Right ventricle myocardium inferior (tissue), 1 donor: ENCODE results near the gene ZNF248. TPM values are rescaled to one million over a fixed set of nuclear protein-coding genes. Genes with fewer than 3 reads are reported as not detected.
"Not testable (repeated sequence)": the region's sequence is repeated elsewhere in the genome, so short reads cannot be mapped to it uniquely, and the experiment has no call there.

Experiments
- ATAC-seq: fragments of 200-7000 bp; cut with Tn5 transposase; one replicate; pipeline ENCODE4 v1.9.1; 2020; ENCODE audit warnings: mild to moderate bottlenecking, moderate library complexity
- DNase-seq: peaks from one replicate; pipeline ENCODE4 v3.0.0; 2021; ENCODE audit errors: missing footprints
- intact Hi-C: fragments of 100-400 bp; cut with DNase I; formaldehyde crosslinking; loops from one replicate; pipeline ENCODE4 v1.11.0; 2022
- long read RNA-seq: library from polyadenylated mRNA; unstranded; transcript quantifications from one replicate; pipeline ENCODE4 v2.0.0, GENCODE V29; 2021
- total RNA-seq: library from RNA; stranded (reverse); fragmentation: NEBNext Ultra II Directional; extraction: Animal tissue kit (Norgen Biotek cat#: 25700); gene quantifications from one replicate; pipeline ENCODE4 v1.2.1, GENCODE V29; 2021
- donor health status: DM: no; HTN: yes; CAD: no; lungs with severe emphysema.

The ZNF248 gene
- total RNA-seq, result 13.2 TPM
- long read RNA-seq, full-length matches to known transcripts, result 6 of 11 reads
- long read RNA-seq, partial matches to known transcripts, result 4 of 11 reads
- long read RNA-seq, other reads (novel, unspliced or antisense), result 1 of 11 reads

DNA sequence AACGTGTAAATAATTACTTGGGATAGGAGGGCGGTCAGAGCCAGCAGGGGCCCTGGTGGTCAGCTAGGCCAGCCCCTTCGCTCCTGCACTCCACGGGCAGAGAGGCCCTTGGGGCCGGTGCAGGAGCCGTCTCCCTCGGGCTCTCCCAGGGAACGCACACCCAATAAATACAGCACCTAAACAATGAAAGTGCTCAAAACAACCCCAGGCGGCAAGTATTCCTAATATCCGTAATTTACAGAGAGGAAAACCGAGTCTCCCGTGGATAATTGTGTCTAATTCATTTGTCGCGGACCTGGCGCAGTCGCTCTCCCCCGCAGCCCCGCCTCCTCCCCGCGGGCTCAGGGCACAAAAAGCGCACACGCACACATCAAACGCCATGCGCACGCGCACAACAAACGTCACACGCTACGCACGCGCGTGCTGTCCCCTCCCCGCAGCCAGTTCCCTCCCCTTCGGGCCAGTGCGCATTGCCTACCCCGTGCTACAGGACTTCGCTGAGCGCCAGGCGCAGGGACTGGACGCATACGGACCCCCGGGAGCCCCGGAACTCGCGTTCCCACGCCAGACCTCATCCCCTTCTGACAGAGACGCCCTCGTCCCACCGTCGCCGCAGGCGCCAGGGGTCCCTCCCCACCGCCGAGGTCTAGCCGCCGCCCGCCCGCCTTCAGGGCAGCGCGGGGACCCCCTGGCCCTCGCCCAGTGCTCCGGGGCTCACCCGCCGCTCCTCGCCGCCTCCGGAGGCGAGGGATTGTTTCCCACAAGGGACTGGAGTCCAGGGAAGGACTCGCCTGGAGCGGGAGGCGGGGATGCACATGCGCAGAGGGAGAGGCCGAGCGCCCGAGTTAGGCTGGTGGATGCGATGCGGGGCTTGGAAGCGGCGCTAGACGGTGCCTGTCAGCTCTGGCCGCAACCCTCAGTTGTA, at the start of gene ZNF248:
Gene ZNF248, minus strand, starts transcription at position 324 of the 925 bp plus-strand sequence. CDS start 1,300 bp downstream, outside the sequence.
- intact Hi-C loops, result loop anchor here (2.0 to 10.0 kb wide), 2 partner anchors 117 to 237 kb away; partner anchors contain the start of gene ZNF37A

DNA sequence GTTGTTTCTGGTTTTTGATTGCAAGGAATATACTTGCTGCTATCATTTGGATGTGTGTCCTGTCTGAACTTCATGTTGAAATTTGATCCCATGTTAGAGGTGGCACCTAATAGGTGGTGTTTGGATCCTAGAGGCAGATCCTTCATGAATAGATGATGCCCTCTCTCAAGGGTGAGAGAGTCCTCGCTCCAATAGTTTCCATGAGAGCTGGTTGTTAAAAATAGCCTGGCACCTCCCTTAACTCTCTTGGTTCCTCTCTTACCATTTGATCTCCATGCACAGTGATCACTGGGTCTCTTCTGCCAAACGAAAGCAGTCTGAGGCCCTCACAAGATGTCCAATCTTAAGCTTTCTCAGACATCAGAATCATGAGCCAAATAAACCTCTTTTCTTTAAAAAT, 49.0 kb upstream of the ZNF248 start:
- no peak for ATAC-seq

More for the DNA sequence above, at the start of gene ZNF248:
- DNase-seq (peak; percentile 99), ATAC-seq (peak; percentile 99)

DNA sequence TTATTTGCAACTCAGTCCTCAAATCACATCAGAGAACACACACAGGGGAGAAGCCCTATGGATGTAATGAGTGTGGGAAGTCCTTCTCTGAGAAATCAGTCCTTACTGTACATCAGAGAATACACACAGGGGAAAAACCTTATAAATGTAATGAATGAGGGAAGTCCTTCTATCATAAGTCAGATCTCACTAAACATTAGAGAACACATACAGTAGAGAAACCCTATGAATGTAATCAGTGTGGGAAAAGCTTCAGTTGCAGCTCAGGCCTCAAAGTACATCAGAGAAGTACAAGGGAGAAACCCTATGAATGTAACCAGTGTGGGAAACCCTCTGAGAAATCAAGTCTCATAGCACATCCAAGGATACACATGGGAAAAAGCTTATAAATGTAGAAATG, 39.0 kb upstream of the ZNF248 start:
- DNase-seq (no peak), ATAC-seq (no peak)
- intact Hi-C loops, result no loop called here

More for the DNA sequence above, 49.0 kb upstream of the ZNF248 start:
- intact Hi-C loops, result no loop called here
- no peak for DNase-seq

DNA sequence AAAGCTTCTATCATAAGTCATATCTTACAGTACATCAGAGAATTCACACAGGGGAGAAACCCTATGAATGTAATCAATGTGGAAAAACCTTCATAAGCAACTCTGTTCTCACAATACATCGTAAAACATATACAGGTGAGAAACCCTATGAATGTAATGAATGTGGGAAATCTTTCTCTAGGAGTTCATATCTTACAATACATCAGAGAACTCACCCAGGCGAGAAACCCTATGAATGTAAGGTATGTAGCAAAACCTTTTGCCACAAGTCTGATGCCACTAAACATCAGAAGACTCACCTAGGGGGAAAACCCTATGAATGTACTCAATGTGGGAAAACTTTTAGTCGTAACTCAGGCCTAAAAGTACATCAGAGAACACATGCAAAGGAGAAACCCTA, 38.3 kb upstream of the ZNF248 start:
- no peak for ATAC-seq
- intact Hi-C loops, result no loop called here
- no peak for DNase-seq

DNA sequence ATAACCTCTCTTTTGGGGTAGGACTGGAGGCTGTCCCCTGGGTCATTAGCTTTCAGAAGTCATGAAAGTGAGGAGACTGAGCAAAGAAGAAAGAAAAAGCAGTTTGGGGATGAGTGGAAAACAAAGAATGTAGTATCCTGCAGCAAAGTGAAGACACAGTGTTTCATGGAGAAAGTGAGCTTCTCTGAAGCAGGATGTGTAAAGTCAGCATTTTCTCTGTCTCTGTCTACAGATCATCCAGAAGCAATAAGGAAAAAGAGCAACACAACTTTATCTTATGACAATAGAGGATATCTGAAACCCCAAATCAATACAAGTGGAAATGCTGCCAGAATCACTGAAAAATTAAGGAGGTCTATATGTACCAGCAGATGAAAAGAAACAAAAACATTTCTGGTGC, 28.4 kb upstream of the ZNF248 start:
- DNase-seq, result no peak
- no peak for ATAC-seq
- intact Hi-C loops, result no loop called here

DNA sequence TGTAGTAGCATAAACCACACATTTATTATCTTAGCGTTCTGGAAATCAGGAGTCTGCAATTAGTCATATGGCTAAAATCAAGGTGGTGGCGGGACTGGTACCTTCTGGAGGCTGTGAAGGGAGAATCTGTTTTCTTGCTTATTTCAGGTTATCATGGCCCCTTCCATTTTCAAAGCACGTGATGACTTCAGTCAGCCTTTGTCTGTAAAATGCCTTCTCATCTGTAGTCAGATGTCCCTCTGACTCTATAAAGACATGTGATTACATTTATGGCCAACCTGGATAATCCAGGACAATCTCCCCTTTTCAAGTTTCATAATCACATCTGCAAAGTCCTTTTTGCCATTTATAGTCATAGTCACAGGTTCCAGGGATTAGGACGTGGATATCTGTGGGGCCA, 15.5 kb upstream of the ZNF248 start:
- ATAC-seq (no peak), DNase-seq (no peak)
- intact Hi-C loops, result no loop called here

DNA sequence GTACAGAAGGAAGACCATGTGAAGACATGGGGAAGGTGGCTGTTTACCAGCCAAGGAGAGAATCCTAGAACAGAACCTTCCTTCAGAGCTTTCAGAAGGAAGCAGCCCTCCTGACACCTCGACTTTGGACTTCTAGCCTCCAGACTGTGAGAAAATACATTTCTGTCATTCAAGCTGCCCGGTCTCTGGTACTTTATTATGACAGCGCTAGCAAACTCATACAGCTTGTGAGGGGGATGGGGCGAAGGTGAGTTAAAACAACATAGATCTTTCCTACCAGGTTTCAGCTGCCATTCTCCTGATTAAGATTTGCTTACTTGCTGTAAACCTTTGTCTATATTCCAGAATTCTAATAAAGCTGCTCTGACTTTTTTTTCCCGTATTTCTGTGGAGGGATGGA, 14.9 kb upstream of the ZNF248 start:
- no peak for DNase-seq
- ATAC-seq, result no peak
- intact Hi-C loops, result no loop called here

DNA sequence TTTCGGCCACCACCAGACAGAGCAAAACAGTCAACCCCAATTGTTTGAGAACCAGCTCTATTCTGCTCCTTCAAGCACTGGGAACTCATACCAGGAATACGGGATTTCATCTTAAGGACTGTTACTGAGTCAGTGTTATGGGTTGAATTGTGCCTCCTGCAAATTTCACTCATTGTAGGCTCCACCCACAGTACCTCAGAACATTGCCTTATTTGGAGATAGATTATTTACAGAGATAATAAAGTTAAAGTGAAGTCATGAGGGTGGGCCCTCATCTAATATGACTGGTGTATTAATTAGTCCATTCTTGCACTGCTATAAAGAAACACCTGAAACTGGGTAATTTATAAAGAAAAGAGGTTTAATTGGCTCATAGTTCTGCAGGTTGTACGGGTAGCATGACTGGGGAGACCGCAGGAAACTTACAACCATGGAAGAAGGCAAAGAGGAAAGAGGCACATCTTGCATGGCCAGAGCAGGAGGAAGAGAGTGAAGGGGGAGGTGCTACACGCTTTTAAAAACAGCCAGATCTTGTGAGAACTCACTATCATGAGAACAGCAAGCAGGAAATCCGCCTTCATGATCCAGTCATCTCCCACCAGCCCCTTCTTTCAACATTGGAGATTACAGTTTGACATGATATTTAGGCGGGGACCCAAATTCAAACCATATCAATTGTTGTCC, 14.3 kb upstream of the ZNF248 start:
- intact Hi-C loops, result no loop called here

DNA sequence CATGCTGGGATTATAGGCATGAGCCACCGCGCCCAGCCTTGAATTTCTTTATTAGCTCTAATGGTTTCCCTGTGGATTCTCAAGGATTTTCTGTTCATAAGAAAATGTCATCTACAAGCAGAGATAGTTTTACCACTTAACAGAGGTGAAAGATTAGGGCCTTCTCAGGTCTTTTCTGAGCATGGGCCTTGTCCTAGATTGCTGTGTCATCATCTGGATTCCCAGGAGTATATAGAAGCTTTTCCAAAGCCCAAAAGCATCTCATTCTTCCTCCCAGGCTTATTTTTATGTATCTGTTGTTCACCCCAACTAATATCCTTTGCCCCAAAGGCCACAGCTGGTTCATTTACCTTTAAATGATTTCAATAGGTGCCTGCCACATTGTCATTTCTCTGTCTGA, 13.7 kb upstream of the ZNF248 start:
- no peak for DNase-seq
- no peak for ATAC-seq
- intact Hi-C loops, result no loop called here

More for the DNA sequence above, 14.3 kb upstream of the ZNF248 start:
- DNase-seq, result no peak
- ATAC-seq, result no peak

DNA sequence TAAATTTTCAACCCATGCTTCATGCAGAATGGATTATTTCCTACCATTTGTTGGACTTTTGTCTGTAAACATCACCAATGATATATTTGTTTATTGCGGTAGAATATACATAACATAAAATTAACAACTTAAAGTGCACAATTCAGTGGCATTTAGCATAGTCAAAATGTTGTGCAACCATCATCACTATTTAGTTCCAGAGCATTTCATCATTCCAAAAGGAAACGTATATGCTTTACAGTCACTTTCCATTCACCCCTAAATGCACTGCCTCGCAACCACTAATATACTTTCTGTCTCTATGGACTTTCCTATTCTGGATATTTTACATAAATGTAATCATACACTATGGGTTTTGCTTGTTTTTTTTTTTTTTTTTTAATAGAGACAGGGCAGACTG, 11.4 kb upstream of the ZNF248 start:
- DNase-seq, result no peak
- intact Hi-C loops, result no loop called here
- ATAC-seq, result no peak

DNA sequence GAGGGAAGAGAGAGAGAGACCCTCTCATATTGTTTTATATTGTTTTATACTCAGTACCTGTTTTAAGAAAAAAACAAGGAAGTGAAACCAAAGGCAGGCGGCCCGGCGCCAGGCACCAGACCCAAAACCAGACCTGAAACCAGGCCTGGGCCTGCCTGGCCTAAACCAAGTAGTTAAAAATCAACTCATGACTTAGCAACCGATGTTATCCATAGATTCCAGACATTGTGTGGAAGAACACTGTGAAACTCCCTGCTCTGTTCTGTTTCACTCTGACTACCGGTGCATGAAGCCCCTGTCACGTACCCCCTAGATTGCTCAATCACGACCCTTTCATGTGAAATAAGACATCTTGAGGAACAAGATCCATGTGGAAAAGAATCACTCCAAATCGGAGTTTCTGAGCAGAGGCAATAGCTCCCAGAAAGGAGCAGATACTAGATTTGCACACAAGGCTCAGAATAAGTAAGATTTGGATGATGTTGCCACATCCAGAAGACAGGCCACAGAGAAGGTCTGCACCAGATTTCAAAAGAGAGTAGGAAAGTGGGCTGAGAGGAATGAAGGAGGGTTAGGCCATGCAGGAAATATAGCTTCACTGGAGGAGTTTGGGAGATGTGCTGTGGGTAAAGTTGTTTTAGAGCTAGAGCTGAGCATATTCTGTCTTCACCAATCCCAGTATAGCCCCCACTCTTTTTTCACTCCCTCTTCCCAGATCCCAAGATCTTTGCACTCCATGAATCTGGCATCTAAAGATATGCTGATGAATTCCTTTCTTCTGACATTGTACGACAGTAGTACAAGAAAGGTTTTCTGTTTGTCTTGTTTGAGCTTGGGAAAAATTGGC, 8.8 kb upstream of the ZNF248 start:
- ATAC-seq (no peak), DNase-seq (no peak)
- intact Hi-C loops, result no loop called here

DNA sequence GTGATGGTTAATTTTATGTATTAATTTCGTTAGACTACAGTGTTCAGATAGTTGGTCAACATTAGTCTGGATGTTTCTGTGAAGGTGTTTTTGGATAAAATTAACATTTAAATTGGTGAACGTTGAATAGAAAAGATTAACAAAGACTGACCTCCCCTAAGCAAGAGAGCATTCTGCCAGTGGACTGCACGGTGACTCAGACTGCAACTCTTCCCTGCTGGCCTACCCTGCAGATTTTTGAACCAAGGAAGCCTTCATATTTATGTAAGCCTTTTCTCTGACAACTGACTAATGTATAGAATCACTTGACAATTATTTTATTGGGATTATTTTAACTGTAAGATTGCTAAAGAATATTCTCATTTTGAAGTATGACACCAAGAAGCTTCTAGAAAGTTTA, 7.9 kb upstream of the ZNF248 start:
- no peak for DNase-seq
- intact Hi-C loops, result no loop called here
- ATAC-seq, result no peak

DNA sequence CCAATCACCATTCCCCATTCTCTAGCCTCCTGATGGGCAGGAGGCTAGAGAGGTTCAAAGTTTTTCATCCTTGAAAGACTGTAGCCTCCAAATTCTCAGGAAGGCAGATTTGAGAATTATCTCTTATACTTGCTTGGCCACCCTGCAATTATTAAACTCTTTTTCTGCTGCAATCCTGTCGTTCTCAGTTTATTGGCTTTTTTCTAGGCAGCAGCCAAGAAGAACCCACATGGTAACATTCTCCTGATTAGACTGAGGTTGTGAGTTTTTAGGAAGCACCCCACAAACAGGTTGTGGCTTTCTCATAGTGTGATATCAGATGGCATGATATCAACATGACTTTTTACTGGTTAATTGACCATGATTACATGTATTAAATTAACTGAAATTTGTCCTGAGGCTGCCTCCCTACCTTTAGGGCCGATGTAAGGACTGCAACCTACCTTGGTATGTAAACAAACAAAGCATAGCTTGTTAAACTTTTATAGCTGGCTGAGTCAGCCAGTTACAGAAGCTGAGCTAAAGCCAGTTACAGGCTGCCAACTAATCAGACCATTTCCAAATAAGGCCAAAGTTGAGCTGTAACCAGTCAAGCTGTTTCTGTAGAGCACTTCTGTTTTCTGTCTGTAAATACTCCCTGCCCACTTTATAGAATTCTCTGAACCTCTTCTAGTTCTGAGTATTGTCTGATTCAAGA, 3.2 kb upstream of the ZNF248 start:
- no peak for ATAC-seq
- intact Hi-C loops, result no loop called here
- no peak for DNase-seq

DNA sequence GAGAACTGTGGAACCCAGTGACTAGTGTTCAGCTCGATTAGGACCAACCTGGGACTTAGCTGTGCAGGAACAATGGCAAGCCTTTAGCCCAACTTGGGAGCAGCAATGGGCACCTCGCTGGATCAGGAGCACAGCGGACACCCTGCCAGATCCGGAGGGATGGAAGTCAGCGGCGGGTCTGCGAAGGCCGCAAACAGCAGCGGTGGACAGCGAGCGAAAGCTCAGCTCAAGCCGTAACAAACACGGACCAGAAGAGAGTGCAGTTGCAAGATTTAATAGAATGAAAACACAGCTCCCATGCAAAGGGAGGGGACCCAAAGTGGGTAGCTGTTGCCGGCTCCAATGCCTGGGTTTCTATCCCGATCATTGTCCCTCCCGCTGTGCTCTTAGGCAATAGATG, 1.9 kb upstream of the ZNF248 start:
- not testable (repeated sequence) for DNase-seq, ATAC-seq
- intact Hi-C loops, result loop anchor here (2.0 to 10.0 kb wide), 2 partner anchors 116 to 236 kb away; partner anchors contain the start of gene ZNF37A

DNA sequence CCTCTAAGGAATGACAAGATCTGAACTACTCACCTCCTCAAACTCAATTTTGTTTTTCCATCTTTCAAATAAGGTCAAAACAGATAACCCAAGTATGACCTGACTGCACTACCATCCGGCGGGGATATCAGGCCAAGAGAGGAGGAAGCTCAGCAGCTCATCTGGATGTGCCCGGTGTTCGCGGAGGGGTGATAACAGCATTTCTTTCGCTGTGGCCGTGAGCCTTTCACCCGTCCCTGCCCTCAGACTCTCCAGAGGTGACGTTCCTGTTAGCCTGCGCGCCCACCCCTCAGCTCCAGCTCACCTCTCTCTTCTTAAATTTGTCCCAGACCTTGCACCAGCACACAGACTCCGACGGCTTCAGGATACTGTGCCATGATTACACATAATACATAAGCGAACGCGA, 526 bp downstream of the ZNF248 start:
- no peak for DNase-seq
- intact Hi-C loops, result loop anchor here (10.0 kb wide), 1 partner anchor 238 kb away; the partner anchor contains the start of gene ZNF37A
- peak; percentile 3 for ATAC-seq

DNA sequence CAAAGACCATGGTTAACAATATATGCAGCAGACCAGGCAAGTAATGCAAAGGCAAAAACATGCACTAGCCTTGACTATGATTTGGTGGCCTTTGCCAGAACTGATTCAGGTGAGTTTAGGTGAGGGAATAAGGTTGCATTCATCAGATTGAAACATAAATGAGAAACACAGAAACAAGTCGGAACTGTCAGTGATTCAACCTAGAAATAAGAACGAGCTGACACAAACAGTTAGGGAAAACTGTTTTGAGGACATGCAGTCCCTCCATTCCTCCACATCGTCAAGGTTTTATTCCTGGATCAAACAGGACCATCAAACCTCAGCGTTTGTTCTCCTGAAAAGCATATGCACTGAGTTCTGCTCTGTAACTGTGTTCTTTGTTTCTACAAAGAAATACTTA, 1.8 kb downstream of the ZNF248 start:
- DNase-seq, result no peak
- no peak for ATAC-seq
- intact Hi-C loops, result loop anchor here (10.0 kb wide), 1 partner anchor 239 kb away; the partner anchor contains the start of gene ZNF37A

DNA sequence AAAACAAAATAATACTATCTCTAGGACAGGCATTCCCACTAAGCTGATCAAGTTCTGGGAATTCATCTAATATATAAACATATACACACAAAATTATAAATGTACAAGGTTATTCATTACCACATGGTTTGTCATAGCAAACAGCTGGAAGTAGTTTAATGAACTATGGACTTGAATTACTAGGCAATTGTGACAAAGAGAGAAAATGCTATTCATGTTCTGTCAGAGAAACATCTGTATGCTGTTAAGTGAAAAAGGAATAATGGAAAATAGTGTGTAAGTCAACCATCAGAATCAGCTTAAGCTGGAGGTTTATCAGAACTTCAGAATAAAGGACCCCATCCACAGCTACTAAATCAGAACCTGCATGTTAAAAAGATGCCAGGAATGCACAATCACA, 2.8 kb downstream of the ZNF248 start:
- intact Hi-C loops, result loop anchor here (10.0 kb wide), 1 partner anchor 240 kb away; the partner anchor contains the start of gene ZNF37A
- no peak for DNase-seq
- ATAC-seq, result no peak

DNA sequence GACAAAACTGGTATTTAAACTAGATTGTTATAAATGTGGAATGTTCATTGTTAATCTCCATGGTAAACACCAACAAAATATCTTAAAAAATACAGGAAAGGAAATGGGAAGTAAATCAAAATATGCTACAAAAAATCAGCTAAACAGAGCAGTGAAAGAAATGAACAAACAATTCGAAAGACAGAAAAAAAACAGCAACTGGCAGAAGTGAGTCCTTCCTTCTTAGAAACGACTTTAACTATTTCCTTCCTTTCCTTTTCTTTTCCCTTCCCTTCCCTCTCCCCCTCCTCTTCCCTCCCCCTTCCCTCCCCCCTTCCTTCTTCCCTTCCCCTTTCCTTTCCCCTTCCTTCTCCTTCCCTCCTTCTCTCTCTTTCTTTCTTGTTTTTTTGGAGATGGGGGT, 12.8 kb downstream of the ZNF248 start:
- ATAC-seq (no peak), DNase-seq (no peak)
- intact Hi-C loops, result no loop called here
